Femur (tissue), 1 donor: ENCODE results near the gene FN3KRP.
A peak's percentile ranks its signal among the peaks of the same experiment; 100 is the strongest.
"Not testable (repeated sequence)": the region's sequence is repeated elsewhere in the genome, so short reads cannot be mapped to it uniquely, and the experiment has no call there.

ENCODE experiments used
- DNase-seq: peaks from one replicate; pipeline ENCODE4 v3.0.0-alpha.2; 2017

FN3KRP gene

GRCh38 chr17:82745524-82745923, 29.0 kb downstream of the FN3KRP start:
- no peak for DNase-seq

GRCh38 chr17:82748756-82749155, 32.2 kb downstream of the FN3KRP start:
- no peak for DNase-seq

- DNase-seq: no peak
Measured at GRCh38 chr17:82750241-82750908, 33.9 kb downstream of the FN3KRP start.

DNA sequence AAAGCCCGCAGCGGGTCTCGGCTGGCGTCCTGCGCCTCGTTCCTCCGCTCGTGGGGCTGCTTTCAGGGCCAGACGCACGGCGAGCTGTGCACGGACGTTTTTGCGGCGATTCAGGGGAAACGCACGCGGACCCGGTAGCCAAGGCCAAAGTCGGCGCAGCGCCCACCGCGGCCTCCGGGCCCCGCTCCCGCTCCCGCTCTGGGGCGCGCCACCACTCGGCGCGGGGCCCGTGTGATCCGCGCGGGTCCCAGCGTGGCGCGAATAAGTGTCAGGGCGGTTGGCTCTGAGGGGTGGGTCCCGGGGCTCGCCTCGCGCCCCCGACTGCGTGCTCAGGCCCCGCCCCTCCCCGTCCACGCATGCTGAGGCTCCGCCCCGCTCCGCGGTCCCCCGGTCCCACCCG, 34.7 kb downstream of the FN3KRP start:
- no peak for DNase-seq

GRCh38 chr17:82751571-82752370, 35.3 kb downstream of the FN3KRP start, which contains the start of gene TBCD:
TBCD (plus strand) TSS chr17:82752065; CDS start chr17:82752194, 129 bp downstream.
- peak; percentile 95 for DNase-seq

DNA sequence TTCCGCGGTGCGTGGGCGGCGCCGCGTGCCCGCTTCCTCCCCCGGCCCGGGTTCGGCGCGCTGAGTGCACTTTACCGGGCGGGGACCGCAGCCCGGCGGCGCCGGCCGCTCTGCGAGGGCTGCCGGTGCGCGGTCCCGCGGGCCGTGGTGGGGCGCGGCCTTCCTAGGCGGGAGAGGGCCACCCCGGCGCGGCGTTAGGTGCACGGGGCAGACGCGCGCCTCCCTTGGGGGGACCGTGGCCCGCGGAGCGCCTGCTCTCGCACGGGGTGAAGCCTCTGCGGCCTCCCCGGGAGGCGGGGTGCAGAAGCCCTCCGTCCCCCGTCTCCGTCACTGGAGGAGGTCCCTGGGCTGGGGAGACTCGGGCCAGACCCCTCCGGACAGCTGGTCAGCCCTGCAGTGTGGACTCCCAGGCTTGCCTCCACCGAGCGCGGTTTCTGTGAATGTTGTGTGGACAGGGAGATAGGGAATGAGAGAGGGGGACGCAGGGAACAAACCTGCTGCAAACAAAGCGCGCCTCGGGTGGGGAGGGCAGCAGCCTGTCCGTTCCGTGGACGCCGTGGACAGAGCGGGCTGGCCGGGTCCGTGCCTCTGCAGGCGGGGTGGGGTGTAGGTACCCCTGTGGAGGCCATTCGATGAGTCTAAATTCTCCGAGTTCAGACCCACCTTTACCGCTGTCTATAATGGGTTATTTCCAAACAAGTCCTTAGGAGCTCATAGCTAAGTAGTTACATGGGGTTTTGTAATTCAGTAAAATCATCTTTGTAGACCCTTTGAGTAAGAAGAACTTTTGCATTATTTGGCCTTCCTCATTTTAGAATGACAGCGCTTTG, 36.1 kb downstream of the FN3KRP start:
- peak; percentile 63 for DNase-seq

DNA sequence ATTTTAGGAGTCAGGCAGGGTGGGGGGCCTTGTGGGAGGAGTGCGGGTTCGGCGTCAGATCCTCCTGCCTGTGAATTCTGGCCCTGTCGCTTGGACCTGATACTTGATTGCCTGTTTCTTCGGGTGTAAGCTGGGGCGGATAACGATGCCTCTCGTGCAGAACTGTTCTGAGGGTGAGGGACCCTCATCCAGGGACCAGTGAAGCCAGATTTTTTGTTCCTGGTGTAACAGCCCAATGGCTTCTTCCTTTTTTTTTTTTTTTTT, 36.6 kb downstream of the FN3KRP start:
- no peak for DNase-seq

DNA sequence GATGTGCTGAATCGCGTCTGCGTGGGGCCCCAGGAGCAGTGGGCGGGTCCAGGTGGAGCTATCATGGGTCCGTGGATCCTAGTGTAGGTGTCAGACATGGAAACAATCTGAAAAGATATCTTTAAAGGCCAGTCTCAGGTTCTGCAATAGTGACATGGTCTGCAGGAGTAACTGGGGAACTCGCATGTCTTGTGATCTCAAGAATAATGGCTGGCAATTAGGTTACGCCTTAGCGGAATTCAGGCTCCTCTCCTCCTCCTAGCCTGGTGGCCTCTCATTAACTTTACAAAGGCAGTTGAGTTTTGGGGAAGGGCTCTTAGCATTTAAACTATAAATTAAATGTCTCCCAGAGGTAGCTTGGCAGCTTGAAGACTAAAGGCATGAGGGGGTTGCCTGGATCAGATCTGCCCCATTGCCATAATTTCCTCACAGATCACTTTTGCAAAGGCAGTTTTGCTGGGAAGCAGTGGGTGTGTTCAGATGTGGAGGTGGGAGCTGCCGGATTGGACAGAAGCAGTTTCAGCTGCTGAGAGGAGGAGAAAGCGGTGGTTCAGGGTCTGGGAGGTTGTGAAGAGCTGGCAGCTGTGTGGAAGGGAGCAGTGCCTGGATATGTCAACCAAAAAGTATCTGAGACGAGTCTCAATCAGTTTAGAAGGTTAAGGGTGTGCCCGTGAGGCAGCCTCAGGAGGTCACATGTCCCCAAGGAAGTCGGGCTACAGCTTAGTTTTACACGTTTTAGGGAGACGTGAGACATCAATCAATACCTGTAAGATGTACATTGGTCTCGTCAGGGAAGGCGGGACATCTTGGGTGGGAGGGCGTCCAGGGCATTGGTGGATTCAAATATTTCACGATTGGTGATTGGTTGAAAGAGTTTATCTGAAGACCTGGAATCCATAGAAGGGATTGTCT, 38.0 kb downstream of the FN3KRP start:
- no peak for DNase-seq

DNA sequence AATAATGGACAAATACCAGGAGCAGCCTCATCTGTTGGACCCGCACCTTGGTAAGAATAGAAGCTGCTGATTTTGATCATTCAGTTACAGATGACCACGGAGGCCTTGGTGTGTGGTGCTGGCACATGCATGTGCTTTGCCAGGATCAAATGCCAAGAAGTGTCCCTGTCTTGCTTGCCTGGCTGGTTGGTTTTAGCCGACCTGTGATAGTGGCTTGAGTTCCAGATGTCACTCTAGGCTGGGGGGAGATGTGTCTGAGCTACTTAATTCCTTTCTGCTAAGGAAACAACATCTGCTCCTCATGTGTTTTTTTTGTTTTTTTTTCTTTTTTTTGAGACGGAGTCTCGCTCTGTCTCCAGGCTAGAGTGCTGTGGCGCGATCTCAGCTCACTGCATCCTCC, 39.7 kb downstream of the FN3KRP start:
- no peak for DNase-seq

GRCh38 chr17:82765371-82765770, 48.9 kb downstream of the FN3KRP start:
- no peak for DNase-seq

DNA sequence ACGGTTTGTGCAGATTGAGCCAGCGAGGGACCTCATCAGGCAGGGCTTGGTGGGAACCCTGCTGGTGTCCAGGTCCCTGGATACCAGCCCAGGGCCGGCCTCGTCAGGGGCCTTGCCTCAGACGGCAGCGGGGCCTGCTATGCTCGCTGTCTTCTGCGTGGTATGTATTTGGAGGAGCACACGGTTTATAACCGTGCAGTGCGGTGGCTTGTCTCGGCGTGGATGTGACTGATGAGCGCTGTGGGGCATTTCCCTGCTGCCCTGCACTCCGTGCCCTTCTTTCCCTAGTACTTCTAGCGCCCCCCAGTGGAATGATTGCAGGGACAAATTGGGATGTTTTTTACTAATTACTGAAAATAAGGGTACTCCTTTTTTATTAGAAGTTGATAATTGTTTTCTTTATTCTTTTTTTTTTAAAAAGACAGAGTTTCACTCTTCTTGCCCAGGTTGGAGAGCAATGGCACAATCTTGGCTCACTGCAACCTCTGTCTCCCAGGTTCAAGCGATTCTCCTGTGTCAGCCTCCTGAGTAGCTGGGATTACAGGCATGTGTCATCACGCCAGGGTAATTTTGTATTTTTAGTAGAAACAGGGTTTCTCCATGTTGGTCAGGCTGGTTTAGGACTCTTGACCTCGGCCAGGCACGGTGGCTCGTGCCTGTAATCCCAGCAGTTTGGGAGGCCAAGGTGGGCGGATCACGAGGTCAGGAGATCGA, 50.7 kb downstream of the FN3KRP start:
- DNase-seq: no peak

DNA sequence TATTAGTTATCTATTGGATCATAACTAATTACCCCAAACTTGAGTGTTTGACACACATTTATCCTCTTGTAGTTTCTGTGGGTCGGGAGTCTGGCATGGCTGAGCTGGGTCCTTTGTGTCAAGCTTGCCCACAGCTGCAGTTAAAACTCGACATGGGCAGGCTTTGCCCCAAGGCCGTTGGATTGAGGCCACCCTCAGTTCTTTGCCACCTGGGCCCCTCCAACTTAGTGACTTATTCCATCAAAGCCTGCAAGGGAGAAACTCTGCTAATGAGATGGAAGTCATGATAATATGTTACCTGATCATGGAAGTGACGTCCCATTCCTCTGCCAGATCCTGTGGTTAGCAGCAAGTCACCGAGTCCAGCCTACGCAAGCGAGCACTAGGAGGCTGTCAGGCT, 52.5 kb downstream of the FN3KRP start:
- no peak for DNase-seq

DNA sequence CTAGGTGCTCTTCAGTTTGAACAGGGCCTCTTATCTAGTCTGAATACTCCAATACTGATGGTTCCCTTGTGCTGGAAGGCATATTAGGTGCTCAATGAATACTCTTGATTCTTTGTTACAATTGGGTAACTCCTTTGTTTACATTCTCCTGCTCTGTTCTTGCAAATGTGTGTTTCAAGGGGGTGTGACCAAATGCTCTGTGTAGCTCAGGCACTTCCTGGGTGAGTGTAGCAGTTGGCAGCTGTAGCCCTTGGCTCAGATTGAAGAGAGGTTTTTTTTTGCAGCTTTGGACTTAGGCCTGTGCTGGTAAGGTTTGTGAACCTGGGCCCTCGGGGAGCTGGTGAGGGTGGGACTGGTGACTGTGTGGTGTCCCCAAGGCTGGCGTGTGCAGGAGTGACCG, 55.5 kb downstream of the FN3KRP start:
- no peak for DNase-seq

GRCh38 chr17:82774456-82774855, 58.0 kb downstream of the FN3KRP start:
- not testable (repeated sequence) for DNase-seq

GRCh38 chr17:82775001-82775823, 58.7 kb downstream of the FN3KRP start:
- DNase-seq: peak; percentile 75

DNA sequence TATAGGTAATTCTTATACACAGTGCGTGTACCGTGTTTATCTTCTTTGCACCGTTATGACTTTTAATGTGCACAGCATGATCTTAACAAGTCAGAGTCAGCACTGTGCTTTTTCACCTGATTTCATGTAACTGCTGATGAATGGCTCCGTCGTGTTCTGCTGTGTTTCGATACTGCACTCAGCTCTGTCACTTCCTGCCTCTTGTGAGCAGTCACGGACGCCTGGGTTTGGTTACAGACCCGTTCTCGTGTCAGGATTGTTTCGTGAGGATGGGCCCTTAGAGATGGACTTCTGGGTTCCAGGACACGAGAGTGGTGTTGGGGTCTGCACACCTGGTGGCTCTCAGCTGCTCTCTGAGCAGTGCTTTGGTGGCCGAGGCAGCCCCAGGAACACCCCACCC, 59.9 kb downstream of the FN3KRP start:
- no peak for DNase-seq
